KOPT-K1 (cell line): ENCODE data around the gene CTTNBP2NL.
"Not testable (repeated sequence)": the region's sequence is repeated elsewhere in the genome, so short reads cannot be mapped to it uniquely, and the experiment has no call there.

ENCODE experiments used
- H3K27ac ChIP-seq: fragments of 200-600 bp; sonication (generic); 2 replicates; pipeline ENCODE4 v1.5.1; 2016; ENCODE audit warnings: antibody characterized with exemption, mild to moderate bottlenecking, low read depth, low read length; ENCODE audit not compliant: poor library complexity, severe bottlenecking
- H3K36me3 ChIP-seq: fragments of 200-600 bp; sonication (generic); 2 replicates; pipeline ENCODE4 v1.5.1; 2017; ENCODE audit warnings: antibody characterized with exemption, mild to moderate bottlenecking, low read length, moderate library complexity; ENCODE audit not compliant: insufficient read depth
- H3K9me3 ChIP-seq: fragments of 200-600 bp; sonication (generic); 2 replicates; pipeline ENCODE4 v1.5.1; 2017; ENCODE audit warnings: antibody characterized with exemption, low read length, mild to moderate bottlenecking; ENCODE audit not compliant: insufficient read depth, poor library complexity, severe bottlenecking

Gene CTTNBP2NL

DNA sequence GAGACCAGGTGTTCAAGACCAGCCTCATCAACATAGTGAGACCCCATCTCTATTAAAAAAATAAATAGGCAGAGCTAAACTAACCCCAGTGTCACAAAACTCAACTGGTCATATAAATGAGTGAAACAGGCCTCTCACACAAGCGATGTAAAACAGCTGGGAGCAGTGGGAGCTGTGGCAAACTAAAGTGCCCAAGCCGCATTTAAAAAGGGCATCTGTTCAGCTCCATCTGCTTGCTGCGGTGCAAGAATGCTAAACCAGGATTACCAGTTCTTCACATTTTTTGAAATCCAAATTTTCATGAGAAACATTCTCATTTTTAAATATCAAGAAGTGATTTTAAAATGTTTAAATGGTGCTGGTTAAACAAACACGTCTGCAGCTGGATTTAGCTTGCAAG lies 62.7 kb downstream of the CTTNBP2NL start:
- Histone ChIP-seq H3K36me3 (no peaks in the 10 kb centered on the region), H3K27ac (no peak overlapping the region), H3K9me3 (no peaks in the 10 kb centered on the region)

DNA sequence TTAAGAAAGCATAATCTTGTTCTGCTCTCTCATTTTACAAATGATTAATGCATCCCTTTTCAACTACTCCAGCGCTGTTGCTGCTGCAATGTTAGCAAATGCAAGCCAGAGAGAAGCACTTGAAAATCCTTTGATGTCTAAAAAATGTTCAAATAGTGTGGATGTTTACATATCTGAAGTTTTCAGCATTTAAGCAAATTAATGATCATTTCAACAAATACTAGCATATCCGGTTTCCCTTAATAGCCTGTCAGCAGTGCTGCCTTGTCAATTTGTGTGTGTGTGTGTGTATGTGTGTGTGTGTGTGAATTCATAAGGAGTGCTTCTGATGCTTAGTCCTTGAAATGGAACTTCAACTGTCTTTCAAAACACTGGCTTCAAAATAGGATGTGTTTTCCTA lies 64.6 kb downstream of the CTTNBP2NL start:
- Histone ChIP-seq H3K9me3 (no peaks in the 10 kb centered on the region), H3K27ac (no peak overlapping the region), H3K36me3 (no peaks in the 10 kb centered on the region)

DNA sequence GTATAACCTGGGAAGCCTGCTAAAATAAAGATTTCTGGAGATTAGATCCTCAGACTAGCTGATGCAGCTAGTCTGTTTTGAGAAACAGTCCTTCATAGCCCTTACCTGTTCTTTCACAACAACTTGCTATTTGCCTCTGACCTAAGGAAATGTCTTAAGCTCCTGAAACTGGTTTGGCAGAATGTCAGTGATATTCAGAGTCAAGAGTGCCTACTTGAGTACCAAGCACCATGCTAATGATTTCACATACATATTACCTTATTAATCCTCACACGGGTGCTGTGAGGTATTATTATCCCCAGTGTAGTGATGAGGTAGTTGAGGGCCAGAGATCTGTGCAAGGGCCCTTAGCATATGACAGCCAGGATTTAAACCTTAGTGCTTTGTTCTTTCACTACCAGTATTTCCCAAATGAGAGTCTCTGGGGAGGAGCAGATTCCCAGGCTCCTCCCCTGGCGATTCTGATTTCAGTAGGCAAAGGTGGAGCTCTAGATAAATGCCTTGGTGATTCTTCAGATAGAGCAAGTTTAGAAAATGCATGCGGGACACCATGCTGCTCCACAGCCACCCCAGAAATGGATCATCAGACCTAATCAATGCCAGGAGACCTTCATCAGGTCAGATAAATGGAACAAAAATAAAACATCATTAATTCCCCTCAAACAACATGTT lies 65.3 kb downstream of the CTTNBP2NL start:
- Histone ChIP-seq H3K27ac (no peak overlapping the region), H3K9me3 (no peaks in the 10 kb centered on the region), H3K36me3 (no peaks in the 10 kb centered on the region)

DNA sequence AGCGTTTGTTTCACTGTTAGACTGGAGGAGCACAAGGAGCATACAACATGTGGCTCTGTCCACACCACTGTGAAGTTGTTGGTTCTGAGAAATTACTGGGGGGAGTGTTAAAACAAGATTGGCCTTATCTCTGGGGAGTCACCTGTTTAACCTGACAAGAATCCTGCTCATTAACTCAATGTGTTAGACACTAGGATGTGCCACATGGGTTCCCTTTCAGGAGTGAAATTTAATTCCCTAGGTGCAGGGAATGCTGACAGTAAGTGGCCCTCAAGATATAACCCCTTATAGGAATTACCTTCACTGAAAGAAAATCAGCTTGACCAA lies 66.9 kb downstream of the CTTNBP2NL start:
- Histone ChIP-seq H3K9me3 (no peaks in the 10 kb centered on the region), H3K27ac (no peak overlapping the region), H3K36me3 (no peaks in the 10 kb centered on the region)

DNA sequence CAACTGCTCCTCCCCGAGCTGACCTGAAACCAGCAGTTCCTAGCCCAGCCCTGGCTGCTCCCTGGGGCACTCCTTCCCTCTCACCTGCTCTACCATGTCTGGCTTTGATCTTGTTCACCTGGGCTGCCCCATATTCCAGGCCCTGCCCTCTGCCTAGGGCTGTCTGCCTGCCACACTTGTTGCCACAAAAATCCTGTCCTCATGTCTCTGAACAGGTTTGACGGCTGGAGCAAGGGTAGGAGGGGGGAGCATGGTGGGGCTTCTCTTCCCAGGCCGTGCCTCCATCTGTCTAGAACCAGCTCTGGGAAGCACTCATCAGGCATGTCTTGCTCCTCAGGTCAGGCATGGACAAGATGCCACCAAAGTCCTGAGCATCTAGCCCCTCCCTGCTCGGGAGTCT lies 68.5 kb downstream of the CTTNBP2NL start:
- H3K36me3 ChIP-seq: no peaks in the 10 kb centered on the region
- H3K9me3 ChIP-seq: no peaks in the 10 kb centered on the region
- no peak overlapping the region for H3K27ac ChIP-seq

DNA sequence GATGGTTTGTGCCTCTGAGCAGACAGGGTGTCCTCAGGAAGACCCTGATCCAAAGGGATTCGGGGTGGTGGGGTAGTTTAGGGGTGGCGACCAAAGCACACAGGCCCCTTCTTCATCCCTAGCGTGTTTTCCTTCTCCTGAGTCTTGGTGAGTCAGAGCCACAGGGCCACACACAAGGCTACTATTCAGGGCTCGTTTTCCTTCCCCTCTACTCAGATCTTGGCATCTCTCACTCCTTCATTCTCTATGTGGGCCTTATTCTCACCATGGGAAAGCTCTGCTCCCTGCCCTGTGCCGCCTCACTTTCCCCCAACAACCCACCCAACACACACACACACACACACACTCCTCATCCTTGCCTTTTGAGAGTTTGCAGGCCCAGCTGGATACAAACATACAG lies 69.1 kb downstream of the CTTNBP2NL start:
- H3K9me3 ChIP-seq: no peaks in the 10 kb centered on the region
- H3K27ac ChIP-seq: no peak overlapping the region
- H3K36me3 ChIP-seq: no peaks in the 10 kb centered on the region

DNA sequence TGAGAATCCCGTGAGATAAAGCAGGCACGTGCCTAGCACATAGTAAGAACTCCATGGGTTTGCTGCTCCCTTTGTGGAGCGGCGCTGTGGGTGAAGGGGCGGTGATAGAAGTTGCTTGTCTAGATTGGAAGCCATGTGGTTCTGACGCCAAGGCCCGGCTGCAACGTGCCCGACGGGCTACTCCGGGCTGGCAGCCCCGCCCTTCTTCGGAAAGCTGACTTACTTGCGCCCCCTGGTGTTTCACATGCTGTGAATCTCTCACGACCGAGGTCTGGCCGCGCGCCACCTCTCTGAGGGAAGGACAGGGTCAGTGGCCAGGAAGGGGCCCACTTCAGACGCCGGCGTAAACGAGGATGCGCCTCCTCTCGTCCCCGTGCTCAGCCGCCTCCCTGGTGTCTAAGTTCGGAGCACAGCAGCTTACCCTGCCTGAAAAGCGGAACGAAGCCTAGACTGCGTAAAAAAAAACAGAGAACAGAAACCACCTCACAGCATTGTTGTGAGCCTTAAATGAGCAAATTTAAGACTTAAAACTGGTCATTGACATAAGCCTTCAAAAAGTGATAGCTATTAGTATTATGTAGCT lies 70.2 kb downstream of the CTTNBP2NL start:
- no peaks in the 10 kb centered on the region for H3K9me3 ChIP-seq
- no peak overlapping the region for H3K27ac ChIP-seq
- no peaks in the 10 kb centered on the region for H3K36me3 ChIP-seq

DNA sequence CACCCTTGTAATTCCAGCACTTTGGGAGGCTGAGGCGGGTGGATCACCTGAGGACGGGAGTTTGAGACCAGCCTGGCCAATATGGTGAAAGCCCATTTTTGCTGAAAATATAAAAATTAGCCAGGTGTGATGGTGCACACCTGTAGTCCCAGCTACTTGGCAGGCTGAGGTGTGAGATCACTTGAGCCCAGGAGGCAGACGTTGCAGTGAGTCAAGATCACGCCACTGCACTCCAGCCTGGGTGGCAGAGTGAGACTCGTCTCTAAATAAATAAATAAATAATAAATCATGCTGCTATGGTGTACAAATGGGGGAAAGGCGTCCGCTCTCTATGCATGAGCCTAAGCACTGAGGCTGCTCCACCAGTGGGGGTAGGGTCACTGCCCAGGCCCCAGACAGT lies 74.3 kb downstream of the CTTNBP2NL start:
- not testable (repeated sequence) for H3K27ac ChIP-seq, H3K36me3 ChIP-seq, H3K9me3 ChIP-seq

DNA sequence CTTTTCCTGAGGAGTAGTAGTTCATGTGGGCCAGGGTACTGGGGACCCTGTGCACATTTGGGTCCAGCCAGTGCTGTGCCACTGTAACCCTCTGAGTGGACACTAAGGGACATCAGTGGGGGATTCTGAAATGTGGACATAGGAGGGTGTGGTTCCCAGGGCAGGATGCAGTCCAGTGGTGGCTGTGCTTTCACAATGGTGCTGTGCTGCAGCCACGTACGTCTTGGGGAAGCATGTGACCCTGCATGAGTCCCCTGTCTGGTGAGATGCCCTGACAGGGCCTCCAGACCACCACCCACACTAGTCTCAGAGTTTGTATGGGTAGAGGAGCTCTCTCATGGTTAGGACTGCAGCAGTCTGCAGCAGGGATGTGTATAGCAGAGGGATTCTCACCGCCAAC lies 75.0 kb downstream of the CTTNBP2NL start:
- Histone ChIP-seq H3K36me3 (no peaks in the 10 kb centered on the region), H3K27ac (no peak overlapping the region), H3K9me3 (no peaks in the 10 kb centered on the region)

DNA sequence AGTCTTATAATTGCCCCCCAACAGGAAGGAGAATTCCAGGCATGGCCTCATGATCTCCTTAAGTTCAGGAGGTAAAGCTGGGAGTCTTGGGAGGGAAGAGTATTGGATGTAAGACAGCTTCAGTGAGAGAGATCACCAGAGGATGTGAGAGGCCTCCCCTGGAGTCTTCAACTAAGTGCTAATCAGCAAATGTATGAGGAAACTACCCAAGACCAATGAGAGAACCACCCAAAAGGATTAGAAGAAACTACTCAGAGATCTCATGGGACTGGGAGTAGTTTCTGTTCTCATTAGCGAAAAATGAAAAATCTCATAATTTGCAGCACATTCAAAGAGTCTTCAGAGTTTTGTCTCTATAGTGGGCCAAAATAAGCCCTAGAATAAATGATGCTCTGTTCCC lies 76.1 kb downstream of the CTTNBP2NL start:
- H3K27ac ChIP-seq: no peak overlapping the region
- no peaks in the 10 kb centered on the region for H3K36me3 ChIP-seq
- peaks cover 6% of the 10 kb centered on the region for H3K9me3 ChIP-seq

DNA sequence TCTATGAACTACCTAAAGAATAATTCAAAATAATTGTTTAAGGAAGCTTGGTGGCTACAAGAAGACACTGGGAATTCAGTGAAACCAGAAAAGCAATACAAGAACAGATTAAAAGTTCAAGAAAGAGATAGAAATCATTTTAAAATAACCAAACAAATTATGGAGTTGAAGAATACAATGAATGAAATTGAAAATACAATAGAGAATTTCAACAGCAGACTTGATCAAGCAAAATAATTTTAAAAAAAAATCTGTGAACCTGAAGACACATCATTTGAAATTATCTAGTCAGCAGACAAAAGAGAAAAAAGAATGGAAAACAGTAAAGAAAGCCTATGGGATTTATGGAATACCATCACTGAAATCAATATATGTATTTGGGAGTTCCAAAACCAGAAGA lies 81.5 kb downstream of the CTTNBP2NL start:
- peaks cover 31% of the 10 kb centered on the region for H3K9me3 ChIP-seq
- no peaks in the 10 kb centered on the region for H3K36me3 ChIP-seq
- no peak overlapping the region for H3K27ac ChIP-seq

DNA sequence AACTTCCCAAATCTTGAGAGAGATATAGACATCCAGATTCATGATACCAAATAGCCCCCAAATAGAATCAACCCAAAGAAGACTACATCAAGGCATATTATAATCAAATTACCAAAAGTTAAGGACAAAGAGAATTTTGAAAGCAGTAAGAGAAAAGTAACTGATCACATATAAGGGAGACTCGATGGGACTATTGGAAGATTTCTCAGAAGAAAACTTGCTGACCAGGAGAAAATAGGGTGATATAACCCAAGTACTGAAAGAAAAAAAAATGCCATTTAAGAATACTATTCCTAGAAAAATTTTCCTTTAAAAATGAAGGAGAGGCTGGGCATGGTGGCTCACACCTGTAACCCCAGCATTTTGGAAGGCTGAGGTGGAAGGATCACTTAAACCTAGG lies 82.3 kb downstream of the CTTNBP2NL start:
- H3K27ac ChIP-seq: no peak overlapping the region
- no peaks in the 10 kb centered on the region for H3K36me3 ChIP-seq
- H3K9me3 ChIP-seq: peaks cover 31% of the 10 kb centered on the region

DNA sequence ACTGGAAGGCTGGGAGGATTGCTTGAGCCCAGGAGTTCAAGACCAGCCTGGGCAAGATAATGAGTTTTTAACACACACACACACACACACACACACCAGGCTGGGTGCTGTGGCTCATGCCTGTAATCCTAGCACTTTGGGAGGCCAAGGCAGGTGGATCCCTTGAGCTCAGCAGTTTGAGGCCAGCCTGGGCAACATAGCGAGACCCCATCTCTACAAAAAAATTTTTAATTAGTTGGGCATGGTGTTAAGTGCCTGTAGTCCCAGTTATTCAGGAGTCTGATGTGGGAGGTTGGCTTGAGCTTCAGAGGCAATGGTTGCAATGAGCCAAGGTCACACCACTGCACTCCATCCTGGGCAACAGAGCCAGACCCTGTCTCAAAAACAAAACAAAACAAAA lies 90.0 kb downstream of the CTTNBP2NL start:
- H3K27ac ChIP-seq, H3K36me3 ChIP-seq, H3K9me3 ChIP-seq: not testable (repeated sequence)

DNA sequence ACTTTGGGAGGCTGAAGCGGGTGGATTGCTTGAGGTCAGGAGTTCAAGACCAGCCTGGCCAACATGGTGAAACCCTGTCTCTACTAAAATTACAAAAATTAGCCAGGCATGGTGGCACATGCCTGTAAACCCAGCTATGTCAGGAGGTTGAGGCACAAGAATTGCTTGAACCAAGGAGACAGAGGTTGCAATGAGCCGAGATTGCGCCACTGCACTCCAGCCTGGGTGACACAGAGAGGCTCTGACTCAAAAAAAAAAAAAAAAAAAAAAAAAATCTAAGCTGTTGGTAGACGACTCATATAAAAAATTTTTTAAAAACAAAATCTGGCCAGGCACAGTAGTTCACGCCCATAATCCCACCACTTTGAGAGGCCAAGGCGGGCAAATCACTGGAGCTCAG lies 91.7 kb downstream of the CTTNBP2NL start:
- not testable (repeated sequence) for H3K36me3 ChIP-seq, H3K27ac ChIP-seq, H3K9me3 ChIP-seq

DNA sequence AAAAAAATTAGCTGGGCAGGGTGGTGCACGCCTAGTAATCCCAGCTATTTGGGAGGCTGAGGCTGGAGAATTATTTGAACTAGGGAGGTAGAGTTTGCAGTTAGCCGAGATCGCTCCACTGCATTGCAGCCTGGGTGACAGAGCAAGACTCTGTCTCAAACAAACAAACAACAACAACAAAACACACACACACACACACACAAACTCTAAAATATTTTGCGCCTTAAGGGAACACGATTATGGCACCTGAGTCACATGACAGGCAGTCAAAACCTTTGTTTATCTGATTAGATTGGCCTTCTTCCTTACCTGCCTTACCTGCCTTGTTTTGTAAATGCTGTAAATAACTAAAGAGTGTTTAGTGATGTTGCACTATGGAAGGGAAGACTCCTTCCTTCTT lies 92.1 kb downstream of the CTTNBP2NL start:
- no peaks in the 10 kb centered on the region for H3K36me3 ChIP-seq
- H3K27ac ChIP-seq: no peak overlapping the region

DNA sequence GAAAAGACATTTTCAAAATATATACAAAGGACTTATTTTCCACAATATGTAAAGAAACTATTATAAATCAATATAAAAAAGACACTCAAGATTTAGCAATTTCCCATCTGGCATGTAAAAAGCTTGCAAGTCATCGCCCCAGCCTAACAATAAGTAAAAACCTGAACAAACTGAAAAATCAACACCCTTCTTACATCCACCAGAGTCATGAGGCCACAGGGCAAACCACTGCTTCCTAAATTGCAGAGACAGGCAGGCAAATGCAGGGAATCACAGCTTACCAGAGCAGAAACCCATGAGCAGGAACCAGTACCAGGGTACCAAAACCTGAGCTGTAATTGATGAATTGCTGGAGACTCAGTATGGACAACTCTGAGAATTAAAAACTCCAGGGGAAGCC lies 96.1 kb downstream of the CTTNBP2NL start:
- Histone ChIP-seq H3K36me3 (no peaks in the 10 kb centered on the region), H3K27ac (no peak overlapping the region), H3K9me3 (no peaks in the 10 kb centered on the region)

More for the DNA sequence above, 92.1 kb downstream of the CTTNBP2NL start:
- H3K9me3 ChIP-seq: no peaks in the 10 kb centered on the region
